Body of pancreas (tissue), 4 donors: ENCODE measurements around the gene FAM193B.

Source experiments
- POLR2A ChIP-seq, 3 donors: fragments of 450-650 bp; IDR thresholded peaks; one replicate each; pipeline ENCODE4 v1.6.1; 2016; ENCODE audit warnings: antibody characterized with exemption in 3 of 3, mild to moderate bottlenecking in 2 of 3
- TF ChIP-seq, protein P1 (sequence below), 7 experiments: fragments of 450-650 bp in 4 of 7; fragments of 200-600 bp in 3 of 7; sonication (generic) in 3 of 7; IDR thresholded peaks; one replicate each; pipeline ENCODE4 v1.5.1; 2016 to 2019; ENCODE audit warnings: antibody characterized with exemption in 7 of 7

DNA sequence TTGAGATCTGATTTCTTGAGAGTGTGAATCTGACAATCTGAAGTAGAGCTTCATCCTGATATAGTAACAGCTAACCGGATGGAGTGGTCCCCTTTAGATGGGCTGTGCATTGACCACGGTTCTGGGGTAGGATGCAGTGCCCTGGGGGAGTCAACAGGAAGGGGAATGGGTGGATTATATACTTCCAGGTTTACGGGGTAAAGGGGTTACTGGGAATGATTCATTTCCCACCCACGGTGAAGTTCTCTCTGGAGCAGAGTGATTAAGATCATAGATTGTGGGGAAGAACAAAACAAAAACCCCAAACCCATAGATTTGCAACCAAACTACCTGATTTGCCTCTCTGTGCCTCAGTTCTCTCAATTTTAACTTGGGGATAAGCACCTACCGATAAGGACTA, 44.1 kb upstream of the FAM193B start:
- TF ChIP-seq POLR2A (IDR thresholded peaks at IDR 0.05), result no peak
- TF ChIP-seq, protein P1, sequence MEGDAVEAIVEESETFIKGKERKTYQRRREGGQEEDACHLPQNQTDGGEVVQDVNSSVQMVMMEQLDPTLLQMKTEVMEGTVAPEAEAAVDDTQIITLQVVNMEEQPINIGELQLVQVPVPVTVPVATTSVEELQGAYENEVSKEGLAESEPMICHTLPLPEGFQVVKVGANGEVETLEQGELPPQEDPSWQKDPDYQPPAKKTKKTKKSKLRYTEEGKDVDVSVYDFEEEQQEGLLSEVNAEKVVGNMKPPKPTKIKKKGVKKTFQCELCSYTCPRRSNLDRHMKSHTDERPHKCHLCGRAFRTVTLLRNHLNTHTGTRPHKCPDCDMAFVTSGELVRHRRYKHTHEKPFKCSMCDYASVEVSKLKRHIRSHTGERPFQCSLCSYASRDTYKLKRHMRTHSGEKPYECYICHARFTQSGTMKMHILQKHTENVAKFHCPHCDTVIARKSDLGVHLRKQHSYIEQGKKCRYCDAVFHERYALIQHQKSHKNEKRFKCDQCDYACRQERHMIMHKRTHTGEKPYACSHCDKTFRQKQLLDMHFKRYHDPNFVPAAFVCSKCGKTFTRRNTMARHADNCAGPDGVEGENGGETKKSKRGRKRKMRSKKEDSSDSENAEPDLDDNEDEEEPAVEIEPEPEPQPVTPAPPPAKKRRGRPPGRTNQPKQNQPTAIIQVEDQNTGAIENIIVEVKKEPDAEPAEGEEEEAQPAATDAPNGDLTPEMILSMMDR (IDR thresholded peaks at IDR 0.05), result no peak
